IPS DF 4.7 (cell line): Measurements from ENCODE around the gene DCUN1D2.
"Not testable (repeated sequence)": the region's sequence is repeated elsewhere in the genome, so short reads cannot be mapped to it uniquely, and the experiment has no call there.

Experiments used
- DNase-seq: peaks from one replicate; pipeline ENCODE4 v3.0.0-alpha.2; 2013; ENCODE audit warnings: low spot score; ENCODE audit errors: extremely low read depth

Gene DCUN1D2

GRCh38 chr13:113491418-113491883 is 940 bp upstream of the DCUN1D2 start:
- DNase-seq, result no peak

- no peak for DNase-seq
Observed at GRCh38 chr13:113489549-113490495, 689 bp downstream of the DCUN1D2 start.

GRCh38 chr13:113489171-113489548 is 1.4 kb downstream of the DCUN1D2 start:
- DNase-seq, result no peak

- DNase-seq, result no peak
Observed at GRCh38 chr13:113488283-113488682, 2.2 kb downstream of the DCUN1D2 start.

- no peak for DNase-seq
Observed at GRCh38 chr13:113486698-113487097, 3.8 kb downstream of the DCUN1D2 start.

GRCh38 chr13:113485545-113485944 is 5.0 kb downstream of the DCUN1D2 start:
- no peak for DNase-seq

- DNase-seq, result no peak
Observed at GRCh38 chr13:113483504-113484293, 6.8 kb downstream of the DCUN1D2 start.

- DNase-seq, result no peak
Observed at GRCh38 chr13:113483081-113483480, 7.4 kb downstream of the DCUN1D2 start.

- no peak for DNase-seq
Observed at GRCh38 chr13:113479179-113479578, 11.3 kb downstream of the DCUN1D2 start.

GRCh38 chr13:113477724-113478123 is 12.8 kb downstream of the DCUN1D2 start:
- DNase-seq, result no peak

- no peak for DNase-seq
Observed at GRCh38 chr13:113476811-113477210, 13.7 kb downstream of the DCUN1D2 start.

GRCh38 chr13:113475911-113476310 is 14.6 kb downstream of the DCUN1D2 start:
- no peak for DNase-seq

- DNase-seq, result no peak
Observed at GRCh38 chr13:113475280-113475679, 15.2 kb downstream of the DCUN1D2 start.

- no peak for DNase-seq
Observed at GRCh38 chr13:113474179-113474578, 16.3 kb downstream of the DCUN1D2 start.

GRCh38 chr13:113472355-113473025 is 18.0 kb downstream of the DCUN1D2 start:
- DNase-seq, result no peak

GRCh38 chr13:113471844-113472243 is 18.7 kb downstream of the DCUN1D2 start:
- no peak for DNase-seq

GRCh38 chr13:113470635-113471163 is 19.8 kb downstream of the DCUN1D2 start:
- DNase-seq, result not testable (repeated sequence)

- DNase-seq, result no peak
Observed at GRCh38 chr13:113470073-113470472, 20.4 kb downstream of the DCUN1D2 start.

GRCh38 chr13:113469582-113469981 is 20.9 kb downstream of the DCUN1D2 start:
- DNase-seq, result no peak

- no peak for DNase-seq
Observed at GRCh38 chr13:113468472-113469201, 21.9 kb downstream of the DCUN1D2 start.

- no peak for DNase-seq
Observed at GRCh38 chr13:113468029-113468428, 22.5 kb downstream of the DCUN1D2 start.
